Activated CD4-positive, alpha-beta T cell treated with anti-CD3 and anti-CD28 coated beads for 4 hours (primary cell): ENCODE data around the gene NIN.
A peak's percentile ranks its signal among the peaks of the same experiment; 100 is the strongest.
"Not testable (repeated sequence)": the region's sequence is repeated elsewhere in the genome, so short reads cannot be mapped to it uniquely, and the experiment has no call there.

Experiments used
- DNase-seq, 2 donors: peaks; one replicate each; pipeline ENCODE4 v3.0.0-alpha.2; 2020

NIN gene

GRCh38 chr14:50819303-50819702 lies 11.7 kb downstream of the NIN start:
- DNase-seq = not testable (repeated sequence)

- DNase-seq = no peak
Measured at GRCh38 chr14:50816395-50817047, 14.4 kb downstream of the NIN start.

GRCh38 chr14:50815526-50815925 lies 15.4 kb downstream of the NIN start:
- not testable (repeated sequence) for DNase-seq

GRCh38 chr14:50815058-50815457 lies 15.9 kb downstream of the NIN start:
- DNase-seq = not testable (repeated sequence)

GRCh38 chr14:50814161-50814560 lies 16.8 kb downstream of the NIN start:
- no peak for DNase-seq

GRCh38 chr14:50813544-50813863 lies 17.5 kb downstream of the NIN start:
- DNase-seq = peak in 1 of 2 donors; percentile 25

- peak in 1 of 2 donors; percentile 27 for DNase-seq
Measured at GRCh38 chr14:50812856-50813543, 18.0 kb downstream of the NIN start.

GRCh38 chr14:50812180-50812579 lies 18.8 kb downstream of the NIN start:
- no peak for DNase-seq

GRCh38 chr14:50808053-50808452 lies 22.9 kb downstream of the NIN start:
- DNase-seq = no peak

GRCh38 chr14:50806241-50806933 lies 24.6 kb downstream of the NIN start:
- no peak for DNase-seq

- DNase-seq = no peak
Measured at GRCh38 chr14:50805396-50805795, 25.6 kb downstream of the NIN start.

GRCh38 chr14:50804181-50804721 lies 26.7 kb downstream of the NIN start:
- no peak for DNase-seq

- no peak for DNase-seq
Measured at GRCh38 chr14:50801706-50802105, 29.3 kb downstream of the NIN start.

GRCh38 chr14:50800032-50800431 lies 30.9 kb downstream of the NIN start:
- no peak for DNase-seq

- no peak for DNase-seq
Measured at GRCh38 chr14:50798048-50798421, 32.9 kb downstream of the NIN start.

GRCh38 chr14:50797250-50798047 lies 33.5 kb downstream of the NIN start:
- DNase-seq = no peak

GRCh38 chr14:50796390-50796789 lies 34.6 kb downstream of the NIN start:
- no peak for DNase-seq

GRCh38 chr14:50795909-50796308 lies 35.1 kb downstream of the NIN start:
- no peak for DNase-seq

GRCh38 chr14:50795142-50795541 lies 35.8 kb downstream of the NIN start:
- DNase-seq = no peak

GRCh38 chr14:50794068-50794645 lies 36.8 kb downstream of the NIN start:
- DNase-seq = no peak

- DNase-seq = no peak
Measured at GRCh38 chr14:50792634-50793068, 38.3 kb downstream of the NIN start.

GRCh38 chr14:50792051-50792477 lies 38.9 kb downstream of the NIN start:
- no peak for DNase-seq

GRCh38 chr14:50791201-50791600 lies 39.8 kb downstream of the NIN start:
- DNase-seq = no peak
